PC-3 (cell line): ENCODE measurements around the gene L3MBTL4.

Experiments
- CTCF ChIP-seq: fragments of 300-600 bp; sonication (generic); conservative IDR thresholded peaks from 2 replicates; pipeline ENCODE4 v1.5.1; 2017; ENCODE audit warnings: antibody characterized with exemption, low read depth, mild to moderate bottlenecking, low read length
- EZH2 ChIP-seq: fragments of 300-600 bp; sonication (generic); IDR thresholded peaks from one replicate; pipeline ENCODE4 v1.6.1; 2017; ENCODE audit warnings: antibody characterized with exemption, mild to moderate bottlenecking, low read length; ENCODE audit not compliant: unreplicated experiment
- EZH2phosphoT487 ChIP-seq: fragments of 300-600 bp; sonication (generic); IDR thresholded peaks from 2 replicates; pipeline ENCODE4 v1.6.1; 2018; ENCODE audit warnings: mild to moderate bottlenecking, antibody characterized with exemption, low read length, borderline replicate concordance

GRCh38 chr18:5993938-5994337 lies 420.8 kb downstream of the L3MBTL4 start:
- TF ChIP-seq CTCF = no peak
- no peak for TF ChIP-seq EZH2
- TF ChIP-seq EZH2phosphoT487 = no peak
